DOHH2 (cell line): ENCODE data around the gene ASTL.

Experiments
- H3F3A ChIP-seq: fragments of 200-600 bp; sonication (generic), shearing (Covaris generic); 2 replicates; pipeline ENCODE4 v1.6.0; 2016; ENCODE audit warnings: antibody characterized with exemption, mild to moderate bottlenecking; ENCODE audit not compliant: control insufficient read depth, insufficient read depth
- H3K27ac ChIP-seq: fragments of 200-600 bp; sonication (generic); 2 replicates; pipeline ENCODE4 v1.5.1; 2014; ENCODE audit warnings: low read depth, mild to moderate bottlenecking, low read length, moderate library complexity
- H3K27me3 ChIP-seq: fragments of 200-600 bp; sonication (generic); 2 replicates; pipeline ENCODE4 v1.6.1; 2014; ENCODE audit warnings: mild to moderate bottlenecking, low read length, mixed read lengths; ENCODE audit not compliant: control insufficient read depth
- H3K36me3 ChIP-seq: fragments of 200-600 bp; sonication (generic); 2 replicates; pipeline ENCODE4 v1.6.1; 2014; ENCODE audit warnings: mild to moderate bottlenecking, low read length, moderate library complexity, mixed read lengths; ENCODE audit not compliant: control insufficient read depth
- H3K4me1 ChIP-seq: fragments of 200-600 bp; sonication (generic); 2 replicates; pipeline ENCODE4 v1.6.1; 2014; ENCODE audit warnings: mild to moderate bottlenecking, low read length, mixed read lengths; ENCODE audit not compliant: control insufficient read depth
- H3K4me2 ChIP-seq: fragments of 200-600 bp; sonication (generic); 2 replicates; pipeline ENCODE4 v1.6.0; 2014; ENCODE audit warnings: mild to moderate bottlenecking, low read length, moderate library complexity
- H3K4me3 ChIP-seq: fragments of 200-600 bp; sonication (generic); 2 replicates; pipeline ENCODE4 v1.5.1; 2014; ENCODE audit warnings: mild to moderate bottlenecking, low read length, mixed read lengths
- H3K79me2 ChIP-seq: fragments of 200-600 bp; sonication (generic); 2 replicates; pipeline ENCODE4 v1.6.1; 2014; ENCODE audit warnings: mild to moderate bottlenecking, low read length, mixed read lengths; ENCODE audit not compliant: control insufficient read depth
- H3K9me2 ChIP-seq: fragments of 200-600 bp; sonication (generic); replicated peaks from 2 replicates; pipeline ENCODE4 v1.6.1; 2014; ENCODE audit warnings: mild to moderate bottlenecking, low read length, mixed read lengths; ENCODE audit not compliant: control insufficient read depth
- H3K9me3 ChIP-seq: fragments of 200-600 bp; sonication (generic); 2 replicates; pipeline ENCODE4 v1.6.1; 2014; ENCODE audit warnings: antibody characterized with exemption, low read length, mixed read lengths; ENCODE audit not compliant: control insufficient read depth, insufficient read depth
- H4K20me1 ChIP-seq: fragments of 200-600 bp; sonication (generic); 2 replicates; pipeline ENCODE4 v1.6.0; 2014; ENCODE audit warnings: low read depth, mild to moderate bottlenecking, antibody characterized with exemption, low read length, moderate library complexity; ENCODE audit not compliant: control insufficient read depth, insufficient read depth
- EZH2phosphoT487 ChIP-seq: fragments of 200-600 bp; sonication (generic); IDR thresholded peaks from 2 replicates; pipeline ENCODE4 v1.6.1; 2017; ENCODE audit warnings: borderline replicate concordance, mild to moderate bottlenecking, antibody characterized with exemption, low read length, moderate library complexity, mixed read lengths
- TF ChIP-seq, protein P1 (sequence below): fragments of 200-600 bp; sonication (generic); IDR thresholded peaks from one replicate; pipeline ENCODE4 v1.5.1; 2014; ENCODE audit warnings: antibody characterized with exemption, mild to moderate bottlenecking, low read depth, low read length; ENCODE audit not compliant: poor library complexity, severe bottlenecking

The ASTL gene

DNA sequence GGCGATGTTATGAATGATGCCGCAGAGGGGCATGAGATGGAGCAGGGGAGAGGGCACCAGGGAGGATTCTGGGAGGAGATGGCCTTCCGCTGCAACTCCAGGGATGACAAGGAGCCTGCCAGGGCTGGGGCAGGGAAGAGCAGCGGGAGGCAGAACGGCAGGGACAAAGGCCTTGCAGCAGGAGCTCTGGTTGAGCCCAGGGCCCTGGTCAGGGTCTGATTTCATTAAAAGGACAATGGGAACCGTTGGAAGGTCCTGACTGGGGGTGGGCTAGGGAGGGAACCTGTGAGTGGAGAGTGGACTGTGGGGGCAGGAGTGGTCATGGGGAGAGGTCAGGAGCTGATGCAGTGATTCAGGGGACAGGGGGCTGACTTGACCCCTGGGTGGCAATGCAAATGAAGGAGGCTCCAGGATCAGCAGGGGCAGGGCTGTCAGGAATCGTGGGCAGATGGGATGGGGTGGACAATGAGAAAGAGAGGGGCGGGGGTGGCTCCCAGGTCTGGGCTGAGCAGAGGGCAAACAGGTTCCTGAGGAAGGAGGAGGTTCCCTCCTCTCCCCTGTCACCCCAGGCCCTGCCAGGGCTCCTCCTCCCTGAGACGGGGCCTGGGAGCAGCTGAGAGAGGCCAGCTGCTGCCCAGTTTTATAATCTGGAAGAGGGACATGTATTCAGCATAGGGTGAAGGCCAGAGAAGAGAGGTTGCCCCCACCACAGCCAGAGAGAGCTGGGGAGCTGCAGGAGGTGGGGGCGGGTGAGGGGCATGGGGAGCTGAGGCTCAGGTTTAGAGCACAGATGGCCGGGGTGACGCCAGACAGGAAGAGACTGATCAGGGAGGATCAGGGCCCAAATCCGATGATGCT lies 14.2 kb upstream of the ASTL start:
- no peak overlapping the region for H3K4me3 ChIP-seq
- peak overlapping the region; percentile 25; the same call in 1 of the 2 replicates for H3K4me2 ChIP-seq
- H3K9me3 ChIP-seq = no peaks in the 10 kb centered on the region
- H3K9me2 ChIP-seq = no peaks in the 10 kb centered on the region
- H4K20me1 ChIP-seq = no peaks in the 10 kb centered on the region
- H3F3A ChIP-seq = peaks cover 5% of the 10 kb centered on the region
- H3K36me3 ChIP-seq = no peaks in the 10 kb centered on the region
- no peak for TF ChIP-seq EZH2phosphoT487
- TF ChIP-seq, protein P1, sequence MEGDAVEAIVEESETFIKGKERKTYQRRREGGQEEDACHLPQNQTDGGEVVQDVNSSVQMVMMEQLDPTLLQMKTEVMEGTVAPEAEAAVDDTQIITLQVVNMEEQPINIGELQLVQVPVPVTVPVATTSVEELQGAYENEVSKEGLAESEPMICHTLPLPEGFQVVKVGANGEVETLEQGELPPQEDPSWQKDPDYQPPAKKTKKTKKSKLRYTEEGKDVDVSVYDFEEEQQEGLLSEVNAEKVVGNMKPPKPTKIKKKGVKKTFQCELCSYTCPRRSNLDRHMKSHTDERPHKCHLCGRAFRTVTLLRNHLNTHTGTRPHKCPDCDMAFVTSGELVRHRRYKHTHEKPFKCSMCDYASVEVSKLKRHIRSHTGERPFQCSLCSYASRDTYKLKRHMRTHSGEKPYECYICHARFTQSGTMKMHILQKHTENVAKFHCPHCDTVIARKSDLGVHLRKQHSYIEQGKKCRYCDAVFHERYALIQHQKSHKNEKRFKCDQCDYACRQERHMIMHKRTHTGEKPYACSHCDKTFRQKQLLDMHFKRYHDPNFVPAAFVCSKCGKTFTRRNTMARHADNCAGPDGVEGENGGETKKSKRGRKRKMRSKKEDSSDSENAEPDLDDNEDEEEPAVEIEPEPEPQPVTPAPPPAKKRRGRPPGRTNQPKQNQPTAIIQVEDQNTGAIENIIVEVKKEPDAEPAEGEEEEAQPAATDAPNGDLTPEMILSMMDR = no peak
- H3K79me2 ChIP-seq = no peaks in the 10 kb centered on the region
- H3K27ac ChIP-seq = no peak overlapping the region
- H3K27me3 ChIP-seq = no peaks in the 10 kb centered on the region
- H3K4me1 ChIP-seq = peaks cover 83% of the 10 kb centered on the region

DNA sequence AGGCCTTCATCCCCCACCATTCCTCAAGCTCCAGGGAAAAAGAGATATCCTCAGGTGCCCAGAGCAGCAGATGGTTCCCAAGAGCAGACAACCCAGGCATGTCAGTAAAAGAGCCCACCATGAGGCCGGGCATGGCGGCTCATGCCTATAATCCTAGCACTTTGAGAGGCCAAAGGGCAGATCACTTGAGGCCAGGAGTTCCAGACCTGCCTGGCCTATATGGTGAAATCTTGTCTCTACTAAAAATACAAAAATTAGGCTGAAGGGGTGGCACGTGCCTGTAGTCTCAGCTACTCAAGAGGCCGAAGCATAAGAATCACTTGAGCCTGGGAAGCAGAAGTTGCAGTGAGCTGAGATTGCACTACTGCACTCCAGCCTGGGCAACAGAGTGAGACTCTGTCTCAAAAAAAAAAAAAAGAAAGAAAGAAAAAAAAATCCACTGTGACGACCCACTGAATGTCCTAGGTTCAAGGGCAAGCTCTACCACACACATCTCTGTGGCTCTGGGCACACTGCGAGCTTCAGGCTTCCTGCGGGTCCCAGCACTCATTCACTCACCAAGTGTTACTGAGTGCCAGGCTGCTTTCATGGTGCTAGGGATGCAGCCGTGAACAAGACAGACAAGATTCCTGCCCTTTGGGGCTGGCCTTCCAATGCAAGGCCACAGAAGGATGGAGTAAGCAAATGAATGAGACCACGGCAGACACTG lies 13.4 kb upstream of the ASTL start:
- TF ChIP-seq, protein P1 = no peak
- TF ChIP-seq EZH2phosphoT487 = no peak
- Histone ChIP-seq H4K20me1 (no peaks in the 10 kb centered on the region), H3K4me1 (peaks cover 83% of the 10 kb centered on the region), H3K79me2 (no peaks in the 10 kb centered on the region), H3K9me3 (no peaks in the 10 kb centered on the region), H3K27me3 (no peaks in the 10 kb centered on the region), H3K36me3 (no peaks in the 10 kb centered on the region), H3K4me3 (no peak overlapping the region), H3K9me2 (no peaks in the 10 kb centered on the region), H3K4me2 (no peak overlapping the region), H3K27ac (no peak overlapping the region), H3F3A (peaks cover 5% of the 10 kb centered on the region)

DNA sequence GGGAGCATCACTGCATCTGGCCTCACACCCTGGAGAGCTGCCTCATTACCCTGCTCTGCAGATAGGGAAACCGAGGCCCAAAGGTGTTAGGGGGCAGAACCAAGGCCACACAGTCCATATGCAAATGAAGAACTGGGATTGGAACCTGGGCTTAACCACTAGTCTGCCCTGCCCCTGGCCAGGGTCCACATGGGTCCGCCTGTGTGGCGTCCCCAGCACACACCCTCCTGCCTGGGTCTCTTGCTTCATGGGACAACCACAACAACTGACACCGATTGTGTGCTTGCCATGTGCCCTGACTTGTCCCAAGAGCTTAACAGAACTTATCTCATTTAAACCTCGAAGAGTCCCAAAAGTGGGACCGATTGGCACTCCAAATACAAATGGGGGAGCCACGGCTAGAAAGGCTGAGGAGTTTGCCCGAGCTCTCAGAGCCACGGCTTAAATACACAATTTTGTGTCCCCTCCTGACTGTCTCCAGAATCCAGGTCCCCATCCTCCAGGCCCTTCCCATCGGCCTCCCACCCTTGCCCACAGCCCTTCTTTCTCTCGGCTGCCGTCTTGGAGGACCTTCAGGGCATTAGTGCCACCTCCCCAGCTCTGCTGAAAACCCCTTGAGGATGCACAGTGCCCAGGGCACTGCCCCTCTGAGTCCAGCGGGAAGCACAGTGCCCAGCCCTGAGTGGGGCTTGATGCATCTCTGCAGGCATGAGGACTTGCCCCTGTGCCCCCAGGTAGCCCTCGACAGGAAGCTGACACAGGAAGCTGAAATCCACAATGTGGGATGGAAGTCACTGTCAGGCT lies 12.7 kb upstream of the ASTL start:
- Histone ChIP-seq H3K9me2 (no peaks in the 10 kb centered on the region), H3K4me3 (no peak overlapping the region), H3K4me1 (peaks cover 83% of the 10 kb centered on the region), H3K27ac (no peak overlapping the region), H3F3A (peaks cover 5% of the 10 kb centered on the region), H3K36me3 (no peaks in the 10 kb centered on the region), H3K4me2 (no peak overlapping the region), H3K79me2 (no peaks in the 10 kb centered on the region), H3K9me3 (no peaks in the 10 kb centered on the region), H4K20me1 (no peaks in the 10 kb centered on the region), H3K27me3 (no peaks in the 10 kb centered on the region)
- TF ChIP-seq, protein P1 = no peak
- TF ChIP-seq EZH2phosphoT487 = no peak
